Measurements from ENCODE around the gene SPOP.

Gene SPOP

GRCh38 chr17:49583889-49584288 is 94.0 kb downstream of the SPOP start:
- no peak for DNase-seq (ENCODE audit: low spot score)

- no peak for DNase-seq (ENCODE audit: low spot score)
Measured at GRCh38 chr17:49583226-49583625, 94.7 kb downstream of the SPOP start.

- no peak for DNase-seq (ENCODE audit: low spot score)
Measured at GRCh38 chr17:49582789-49583188, 95.1 kb downstream of the SPOP start.

- DNase-seq (ENCODE audit: low spot score), result no peak
Measured at GRCh38 chr17:49582055-49582722, 95.7 kb downstream of the SPOP start.

- no peak for DNase-seq (ENCODE audit: low spot score)
Measured at GRCh38 chr17:49581648-49581998, 96.3 kb downstream of the SPOP start.

- no peak for DNase-seq (ENCODE audit: low spot score)
Measured at GRCh38 chr17:49580981-49581647, 96.8 kb downstream of the SPOP start.

GRCh38 chr17:49580055-49580721 is 97.7 kb downstream of the SPOP start:
- DNase-seq (ENCODE audit: low spot score), result no peak

GRCh38 chr17:49579522-49579921 is 98.4 kb downstream of the SPOP start:
- DNase-seq (ENCODE audit: low spot score), result no peak

GRCh38 chr17:49578952-49579500 is 98.9 kb downstream of the SPOP start:
- DNase-seq (ENCODE audit: low spot score), result no peak

GRCh38 chr17:49578414-49578813 is 99.5 kb downstream of the SPOP start:
- no peak for DNase-seq (ENCODE audit: low spot score)

- no peak for DNase-seq (ENCODE audit: low spot score)
Measured at GRCh38 chr17:49577963-49578362, 99.9 kb downstream of the SPOP start.

GRCh38 chr17:49577650-49577934 is 100.3 kb downstream of the SPOP start:
- no peak for DNase-seq (ENCODE audit: low spot score)

- DNase-seq (ENCODE audit: low spot score), result no peak
Measured at GRCh38 chr17:49576917-49577649, 100.8 kb downstream of the SPOP start.

- DNase-seq (ENCODE audit: low spot score), result no peak
Measured at GRCh38 chr17:49576088-49576916, 101.6 kb downstream of the SPOP start.

GRCh38 chr17:49575679-49576087 is 102.2 kb downstream of the SPOP start, which contains the start of gene NXPH3:
Gene NXPH3, plus strand, starts transcription at chr17:49575871. Its CDS starts 349 bp downstream, at chr17:49576220.
- no peak for DNase-seq (ENCODE audit: low spot score)

- no peak for DNase-seq (ENCODE audit: low spot score)
Measured at GRCh38 chr17:49574945-49575678, 102.8 kb downstream of the SPOP start.

GRCh38 chr17:49574323-49574781 is 103.5 kb downstream of the SPOP start:
- peak; percentile 45 for DNase-seq (ENCODE audit: low spot score)

GRCh38 chr17:49573510-49574322 is 104.2 kb downstream of the SPOP start:
- DNase-seq (ENCODE audit: low spot score), result no peak

GRCh38 chr17:49572806-49573420 is 105.0 kb downstream of the SPOP start:
- DNase-seq (ENCODE audit: low spot score), result no peak
